WTC11 (cell line): ENCODE measurements around the gene UNC13D. TPM values are rescaled to one million over a fixed set of nuclear protein-coding genes. Genes with fewer than 3 reads are reported as not detected.

Experiments
- ATAC-seq: fragments of 200-7000 bp; cut with Tn5 transposase; 2 replicates; pipeline ENCODE4 v1.10.0; 2021; ENCODE audit warnings: mild to moderate bottlenecking, moderate library complexity
- CTCF ChIA-PET: fragments of 300-600 bp; sonication (Branson Sonifier 250); formaldehyde crosslinking; loops from one replicate; lab custom pipeline; 2021; ENCODE audit warnings: antibody characterized with exemption; lab: Charles Lee
- POLR2A ChIA-PET: fragments of 350-600 bp; sonication (Branson Sonifier 250); formaldehyde crosslinking; loops from one replicate; lab custom pipeline; 2021; ENCODE audit warnings: antibody characterized with exemption; lab: Charles Lee
- DNase-seq: peaks from one replicate; pipeline ENCODE4 v3.0.0; 2021; ENCODE audit warnings: low spot score
- H3K27ac Mint-ChIP-seq: 2 replicates; pipeline ENCODE4 v1.8.0; 2021; ENCODE audit warnings: mixed read lengths
- H3K27me3 Mint-ChIP-seq: 2 replicates; pipeline ENCODE4 v1.8.0; 2021; ENCODE audit warnings: low read depth, mild to moderate bottlenecking, moderate library complexity, mixed read lengths
- H3K36me3 Mint-ChIP-seq: 2 replicates; pipeline ENCODE4 v1.8.0; 2021; ENCODE audit warnings: mixed read lengths
- H3K4me1 Mint-ChIP-seq: 2 replicates; pipeline ENCODE4 v1.8.0; 2022; ENCODE audit warnings: mixed read lengths
- H3K4me3 Mint-ChIP-seq: 2 replicates; pipeline ENCODE4 v1.8.0; 2021; ENCODE audit warnings: mild to moderate bottlenecking, moderate library complexity, mixed read lengths
- H3K9me3 Mint-ChIP-seq: 2 replicates; pipeline ENCODE4 v1.8.0; 2021; ENCODE audit warnings: mixed read lengths
- EMX1 ChIP-seq: fragments of 250-450 bp; sonication (Bioruptor Pico); IDR thresholded peaks from 2 replicates; pipeline ENCODE4 v1.8.0; 2021; ENCODE audit warnings: mild to moderate bottlenecking
- FOXK1 ChIP-seq: sonication (generic); formaldehyde crosslinking; IDR thresholded peaks from 2 replicates; pipeline ENCODE4 v1.8.0; 2022; ENCODE audit warnings: mild to moderate bottlenecking, moderate library complexity, missing genetic modification reagents
- GABPB1 ChIP-seq: sonication (generic); formaldehyde crosslinking; IDR thresholded peaks from 2 replicates; pipeline ENCODE4 v1.8.1; 2023; ENCODE audit warnings: mild to moderate bottlenecking, missing genetic modification reagents
- NFE2L1 ChIP-seq: sonication (generic); formaldehyde crosslinking; IDR thresholded peaks from 2 replicates; pipeline ENCODE4 v1.8.1; 2023; ENCODE audit warnings: missing genetic modification reagents
- PREB ChIP-seq: sonication (generic); formaldehyde crosslinking; IDR thresholded peaks from 2 replicates; pipeline ENCODE4 v1.8.1; 2022; ENCODE audit warnings: mild to moderate bottlenecking, missing genetic modification reagents, moderate library complexity, borderline replicate concordance
- SP1 ChIP-seq: sonication (generic); formaldehyde crosslinking; conservative IDR thresholded peaks from 2 replicates; pipeline ENCODE4 v1.8.1; 2022; ENCODE audit warnings: missing genetic modification reagents
- ZMAT4 ChIP-seq: fragments of 250-450 bp; sonication (Bioruptor Pico); IDR thresholded peaks from 2 replicates; pipeline ENCODE4 v1.9.0; 2021; ENCODE audit warnings: mild to moderate bottlenecking
- ZNF121 ChIP-seq: sonication (generic); formaldehyde crosslinking; IDR thresholded peaks from 2 replicates; pipeline ENCODE4 v1.8.0; 2023; ENCODE audit warnings: missing genetic modification reagents
- ZNF396 ChIP-seq: fragments of 250-450 bp; sonication (Bioruptor Pico); IDR thresholded peaks from 2 replicates; pipeline ENCODE4 v1.8.0; 2021; ENCODE audit warnings: mild to moderate bottlenecking, moderate library complexity, borderline replicate concordance
- ZNF416 ChIP-seq: fragments of 250-450 bp; sonication (Bioruptor Pico); IDR thresholded peaks from 2 replicates; pipeline ENCODE4 v1.9.0; 2021; ENCODE audit warnings: mild to moderate bottlenecking, inconsistent platforms
- ZNF512 ChIP-seq: sonication (generic); formaldehyde crosslinking; IDR thresholded peaks from 2 replicates; pipeline ENCODE4 v1.8.1; 2022; ENCODE audit warnings: missing genetic modification reagents, borderline replicate concordance
- ZNF532 ChIP-seq: fragments of 250-450 bp; sonication (Bioruptor Pico); IDR thresholded peaks from 2 replicates; pipeline ENCODE4 v1.9.0; 2021; ENCODE audit warnings: mild to moderate bottlenecking, borderline replicate concordance
- ZNF671 ChIP-seq: fragments of 250-450 bp; sonication (Bioruptor Pico); IDR thresholded peaks from 2 replicates; pipeline ENCODE4 v1.8.0; 2021; ENCODE audit warnings: mild to moderate bottlenecking
- total RNA-seq: library from RNA; stranded (reverse); gene quantifications from 3 replicates; pipeline ENCODE4 v1.2.3, GENCODE V29; 2021
- TF ChIP-seq, protein P1 (sequence below): sonication (generic); formaldehyde crosslinking; IDR thresholded peaks from 2 replicates; pipeline ENCODE4 v1.8.1; 2023; ENCODE audit warnings: mild to moderate bottlenecking, missing genetic modification reagents, borderline replicate concordance

UNC13D gene
- total RNA-seq, 1 experiment from 2014 or later, result 13.1 TPM

DNA sequence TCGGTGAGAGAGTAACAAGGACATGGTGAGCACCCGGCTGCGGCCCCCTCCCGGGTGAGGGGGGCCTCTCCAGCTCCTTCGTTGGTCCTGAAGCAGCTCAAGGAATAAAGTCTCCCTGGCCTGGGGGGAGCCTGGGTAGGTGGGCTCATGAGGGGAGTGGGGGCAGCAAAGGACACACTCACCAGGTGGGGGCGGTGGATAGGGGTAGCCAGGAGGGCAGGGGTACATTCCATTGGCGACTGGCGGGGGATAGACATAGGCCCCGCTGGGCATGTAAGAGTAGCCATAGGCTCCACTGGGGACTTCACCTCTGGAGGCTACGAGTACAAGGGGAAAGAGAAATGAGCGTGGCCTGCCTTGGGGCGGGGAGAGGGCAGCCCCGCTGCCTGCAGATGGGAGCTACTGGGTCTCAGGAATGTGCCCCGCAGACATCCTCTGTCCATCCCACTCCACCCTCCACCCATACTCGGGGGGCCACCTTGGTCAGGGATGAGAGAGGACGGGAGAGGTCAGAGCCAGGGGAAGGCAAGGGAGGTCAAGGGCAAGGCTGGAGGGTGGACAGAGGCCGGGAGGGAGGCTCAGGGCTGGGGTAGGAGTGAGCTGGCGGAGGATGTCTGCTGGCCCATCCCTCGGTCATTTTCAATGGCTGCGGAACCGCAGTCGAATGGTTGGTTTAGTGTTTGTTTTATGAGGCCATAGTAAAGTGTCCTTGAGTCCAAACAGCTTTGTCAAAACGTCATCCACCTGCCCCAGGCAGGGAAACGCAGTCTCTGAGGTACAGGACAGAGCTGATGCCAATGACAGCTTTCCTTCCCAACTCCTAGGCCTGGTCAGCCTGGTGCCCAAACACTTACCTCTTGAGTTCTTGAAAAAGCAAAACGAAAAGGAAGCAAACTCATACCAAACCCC lies 3.7 kb upstream of the UNC13D start (continued):
- TF ChIP-seq ZNF532 (CRISPR knock-in tag) (no peak), SP1 (CRISPR knock-in tag) (no peak), ZNF396 (no peak), ZNF416 (no peak)

GRCh38 chr17:75846692-75847613 lies 2.7 kb upstream of the UNC13D start:
- ChIA-PET CTCF (interaction anchor here (0.6 to 8.8 kb wide), 11 partner anchors 8 to 132 kb away, joined by 3 to 180 read pairs (median 10); partner anchors contain the start of genes ACOX1, GALK1, MRPL38 and TEN1), POLR2A (interaction anchor here (2.7 kb wide), 1 partner anchor 8 kb away, joined by 12 read pairs; the partner anchor contains the start of gene WBP2)
- Mint-ChIP-seq H3K4me3 (no peak overlapping the region), H3K9me3 (no peaks in the 10 kb centered on the region), H3K36me3 (peaks cover 32% of the 10 kb centered on the region), H3K27ac (no peak overlapping the region), H3K27me3 (no peaks in the 10 kb centered on the region), H3K4me1 (peaks cover 21% of the 10 kb centered on the region)
- ATAC-seq (no peak), DNase-seq (no peak)
- TF ChIP-seq ZNF512 (CRISPR knock-in tag) (no peak), NFE2L1 (no peak), PREB (CRISPR knock-in tag) (peak; percentile 49; the same call in 1 of the 2 replicates), ZMAT4 (no peak), ZNF121 (CRISPR knock-in tag) (no peak), ZNF671 (CRISPR knock-in tag) (no peak), EMX1 (CRISPR knock-in tag) (no peak), FOXK1 (CRISPR knock-in tag) (no peak), ZNF396 (no peak), GABPB1 (peak; percentile 72)
- TF ChIP-seq, protein P1, sequence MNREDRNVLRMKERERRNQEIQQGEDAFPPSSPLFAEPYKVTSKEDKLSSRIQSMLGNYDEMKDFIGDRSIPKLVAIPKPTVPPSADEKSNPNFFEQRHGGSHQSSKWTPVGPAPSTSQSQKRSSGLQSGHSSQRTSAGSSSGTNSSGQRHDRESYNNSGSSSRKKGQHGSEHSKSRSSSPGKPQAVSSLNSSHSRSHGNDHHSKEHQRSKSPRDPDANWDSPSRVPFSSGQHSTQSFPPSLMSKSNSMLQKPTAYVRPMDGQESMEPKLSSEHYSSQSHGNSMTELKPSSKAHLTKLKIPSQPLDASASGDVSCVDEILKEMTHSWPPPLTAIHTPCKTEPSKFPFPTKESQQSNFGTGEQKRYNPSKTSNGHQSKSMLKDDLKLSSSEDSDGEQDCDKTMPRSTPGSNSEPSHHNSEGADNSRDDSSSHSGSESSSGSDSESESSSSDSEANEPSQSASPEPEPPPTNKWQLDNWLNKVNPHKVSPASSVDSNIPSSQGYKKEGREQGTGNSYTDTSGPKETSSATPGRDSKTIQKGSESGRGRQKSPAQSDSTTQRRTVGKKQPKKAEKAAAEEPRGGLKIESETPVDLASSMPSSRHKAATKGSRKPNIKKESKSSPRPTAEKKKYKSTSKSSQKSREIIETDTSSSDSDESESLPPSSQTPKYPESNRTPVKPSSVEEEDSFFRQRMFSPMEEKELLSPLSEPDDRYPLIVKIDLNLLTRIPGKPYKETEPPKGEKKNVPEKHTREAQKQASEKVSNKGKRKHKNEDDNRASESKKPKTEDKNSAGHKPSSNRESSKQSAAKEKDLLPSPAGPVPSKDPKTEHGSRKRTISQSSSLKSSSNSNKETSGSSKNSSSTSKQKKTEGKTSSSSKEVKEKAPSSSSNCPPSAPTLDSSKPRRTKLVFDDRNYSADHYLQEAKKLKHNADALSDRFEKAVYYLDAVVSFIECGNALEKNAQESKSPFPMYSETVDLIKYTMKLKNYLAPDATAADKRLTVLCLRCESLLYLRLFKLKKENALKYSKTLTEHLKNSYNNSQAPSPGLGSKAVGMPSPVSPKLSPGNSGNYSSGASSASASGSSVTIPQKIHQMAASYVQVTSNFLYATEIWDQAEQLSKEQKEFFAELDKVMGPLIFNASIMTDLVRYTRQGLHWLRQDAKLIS, result no peak
